ENCODE results near the gene GLIS1. TPM values are rescaled to one million over a fixed set of nuclear protein-coding genes. Genes with fewer than 3 reads are reported as not detected.

Gene GLIS1
- total and polyA plus RNA-seq, 4 donors: 0.50 to 3.8 (median 1.4) TPM

GRCh38 chr1:53637511-53638359 is 101.2 kb downstream of the GLIS1 start:
- Histone ChIP-seq H3K27ac (ENCODE audit: low read depth, low read length) (no peak overlapping the region), H3K36me3 (ENCODE audit: control insufficient read depth, insufficient read depth, low read length) (peaks cover 2% of the 10 kb centered on the region), H3K27me3 (ENCODE audit: control insufficient read depth, insufficient read depth, low read length) (no peaks in the 10 kb centered on the region), H3K9me3 (ENCODE audit: control insufficient read depth, insufficient read depth, low read length) (no peaks in the 10 kb centered on the region), H3K4me1 (ENCODE audit: control insufficient read depth, insufficient read depth, low read length) (peaks cover 4% of the 10 kb centered on the region), H3K4me3 (ENCODE audit: low read depth, low read length) (no peak overlapping the region)
- no peak for DNase-seq (ENCODE audit: low read depth in 4 of 6, low spot score in 6 of 6)
- 82% methylated on average over 13 of the region's 14 CpGs for WGBS (ENCODE audit: insufficient coverage)

DNA sequence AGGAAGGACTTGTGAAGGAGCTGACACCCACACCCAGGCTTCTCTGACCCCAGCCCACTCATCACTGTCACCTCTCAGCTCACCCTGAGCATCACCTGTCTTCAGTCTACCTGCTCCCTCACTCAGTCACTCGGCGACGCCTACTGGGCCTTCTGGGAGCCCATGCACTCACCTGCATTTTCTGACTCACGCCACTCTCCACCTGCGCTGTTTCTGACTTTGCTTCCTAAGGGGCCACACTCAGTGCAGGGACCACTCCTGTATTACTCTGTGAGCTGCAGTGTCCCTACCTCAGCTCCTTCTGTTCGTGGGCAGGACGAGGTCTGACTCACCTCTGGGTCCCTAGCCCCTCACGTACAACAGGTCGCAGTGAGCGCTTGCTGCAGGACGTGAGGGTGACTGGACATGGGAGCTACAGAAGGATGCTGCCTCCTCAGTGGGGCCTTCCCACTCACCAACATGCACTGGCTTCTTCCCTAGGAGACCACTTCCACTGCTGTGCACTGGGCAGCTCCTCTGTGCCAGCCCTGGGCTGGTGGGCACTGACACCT is 102.3 kb downstream of the GLIS1 start:
- DNase-seq (ENCODE audit: low read depth in 4 of 6, low spot score in 6 of 6): no peak
- peaks cover 4% of the 10 kb centered on the region for H3K4me1 ChIP-seq (ENCODE audit: control insufficient read depth, insufficient read depth, low read length)

DNA sequence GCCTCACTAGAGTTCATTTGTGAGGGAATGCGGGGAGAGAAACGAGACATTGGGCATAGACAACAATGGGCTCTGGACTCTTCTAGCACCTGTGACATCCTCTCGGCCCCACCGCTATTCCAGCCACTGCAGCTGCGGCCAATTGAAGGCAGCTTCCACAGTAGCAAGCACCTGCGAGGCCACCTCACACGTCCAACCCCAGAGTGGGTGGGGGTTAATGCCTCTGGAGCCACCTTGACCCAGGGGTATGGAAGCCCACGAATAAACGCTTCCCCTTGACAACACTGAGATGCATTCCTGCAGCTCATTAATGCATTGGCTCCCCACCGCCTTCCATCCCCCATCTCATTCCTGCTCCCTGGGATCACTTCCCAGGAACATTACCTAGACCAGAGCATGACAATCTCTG is 104.4 kb downstream of the GLIS1 start:
- 69% methylated on average over 7 of the region's 10 CpGs for WGBS (ENCODE audit: insufficient coverage)

More for the DNA sequence above, 102.3 kb downstream of the GLIS1 start:
- Histone ChIP-seq H3K9me3 (ENCODE audit: control insufficient read depth, insufficient read depth, low read length) (no peaks in the 10 kb centered on the region), H3K27me3 (ENCODE audit: control insufficient read depth, insufficient read depth, low read length) (no peaks in the 10 kb centered on the region), H3K27ac (ENCODE audit: low read depth, low read length) (no peak overlapping the region), H3K36me3 (ENCODE audit: control insufficient read depth, insufficient read depth, low read length) (peaks cover 2% of the 10 kb centered on the region), H3K4me3 (ENCODE audit: low read depth, low read length) (no peak overlapping the region)
- WGBS (ENCODE audit: insufficient coverage): 86% methylated on average over 11 of the region's 11 CpGs

DNA sequence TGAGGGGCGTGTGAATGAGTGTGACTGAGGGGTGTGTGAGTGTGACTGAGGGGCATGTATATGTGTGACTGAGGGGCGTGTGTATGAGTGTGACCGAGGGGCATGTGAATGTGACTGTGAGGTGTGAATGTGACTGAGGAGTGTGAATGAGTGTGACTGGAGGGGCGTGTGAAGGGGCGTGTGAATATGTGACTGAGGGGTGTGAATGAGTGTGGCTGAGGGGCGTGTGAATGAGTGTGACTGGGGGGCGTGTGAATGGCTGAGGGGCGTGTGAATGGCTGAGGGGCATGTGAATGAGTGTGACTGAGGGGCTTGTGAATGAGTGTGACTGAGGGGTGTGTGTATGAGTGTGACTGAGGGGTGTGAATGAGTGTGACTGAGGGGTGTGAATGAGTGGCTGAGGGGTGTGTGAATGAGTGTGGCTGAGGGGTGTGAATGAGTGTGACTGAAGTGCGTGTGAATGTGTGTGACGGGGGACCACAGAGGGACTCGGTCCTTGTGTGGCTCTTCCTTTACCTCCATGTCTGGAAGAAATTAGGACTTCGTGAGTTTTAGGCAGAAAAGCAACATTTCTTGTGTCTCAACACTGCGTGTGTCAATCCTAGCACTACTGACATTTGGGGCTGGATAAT is 105.8 kb downstream of the GLIS1 start:
- Histone ChIP-seq H3K27ac (ENCODE audit: low read depth, low read length) (no peak overlapping the region), H3K9me3 (ENCODE audit: control insufficient read depth, insufficient read depth, low read length) (no peaks in the 10 kb centered on the region), H3K4me3 (ENCODE audit: low read depth, low read length) (no peak overlapping the region), H3K36me3 (ENCODE audit: control insufficient read depth, insufficient read depth, low read length) (no peaks in the 10 kb centered on the region), H3K4me1 (ENCODE audit: control insufficient read depth, insufficient read depth, low read length) (peaks cover 2% of the 10 kb centered on the region), H3K27me3 (ENCODE audit: control insufficient read depth, insufficient read depth, low read length) (no peaks in the 10 kb centered on the region)
- DNase-seq (ENCODE audit: low read depth in 4 of 6, low spot score in 6 of 6): no peak
- 92% methylated on average over 11 of the region's 13 CpGs for WGBS (ENCODE audit: insufficient coverage)

More for the DNA sequence above, 104.4 kb downstream of the GLIS1 start:
- H3K27me3 ChIP-seq (ENCODE audit: control insufficient read depth, insufficient read depth, low read length): no peaks in the 10 kb centered on the region
- H3K36me3 ChIP-seq (ENCODE audit: control insufficient read depth, insufficient read depth, low read length): peaks cover 2% of the 10 kb centered on the region
- peaks cover 4% of the 10 kb centered on the region for H3K4me1 ChIP-seq (ENCODE audit: control insufficient read depth, insufficient read depth, low read length)
- no peaks in the 10 kb centered on the region for H3K9me3 ChIP-seq (ENCODE audit: control insufficient read depth, insufficient read depth, low read length)
- H3K27ac ChIP-seq (ENCODE audit: low read depth, low read length): no peak overlapping the region
- DNase-seq (ENCODE audit: low read depth in 4 of 6, low spot score in 6 of 6): no peak
- no peak overlapping the region for H3K4me3 ChIP-seq (ENCODE audit: low read depth, low read length)

DNA sequence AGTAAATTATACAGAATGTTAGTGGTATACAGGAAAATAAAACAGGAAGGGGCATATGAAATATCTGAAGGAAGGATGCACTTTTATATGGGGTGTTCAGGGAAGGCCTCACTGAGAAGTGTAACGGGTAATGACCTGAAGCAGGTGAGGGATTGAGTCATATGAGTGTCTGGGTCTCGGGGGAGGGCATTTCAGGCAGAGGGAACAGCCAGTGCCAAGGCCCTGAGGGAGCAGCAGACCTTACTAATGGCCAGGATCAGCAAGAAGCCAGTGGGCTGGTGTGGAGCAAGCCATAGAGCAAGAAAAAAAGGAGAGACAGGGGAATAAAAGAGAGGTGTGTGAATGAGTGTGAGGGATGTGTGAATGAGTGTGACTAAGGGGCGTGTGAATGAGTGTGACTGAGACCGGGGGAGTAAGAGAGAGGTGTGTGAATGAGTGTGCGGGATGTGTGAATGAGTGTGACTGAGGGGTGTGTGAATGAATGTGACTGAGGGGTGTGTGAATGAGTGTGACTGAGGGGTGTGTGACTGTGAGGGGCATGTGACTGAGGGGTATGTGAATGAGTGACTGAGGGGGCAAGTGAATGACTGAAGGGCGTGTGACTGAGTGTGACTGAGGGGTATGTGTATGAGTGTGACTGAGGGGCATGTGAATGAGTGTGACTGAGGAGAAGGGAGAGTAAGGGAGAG is 107.2 kb downstream of the GLIS1 start:
- H3K4me3 ChIP-seq (ENCODE audit: low read depth, low read length): no peak overlapping the region
- 90% methylated on average over 6 of the region's 6 CpGs for WGBS (ENCODE audit: insufficient coverage)
- no peaks in the 10 kb centered on the region for H3K9me3 ChIP-seq (ENCODE audit: control insufficient read depth, insufficient read depth, low read length)
- peaks cover 2% of the 10 kb centered on the region for H3K4me1 ChIP-seq (ENCODE audit: control insufficient read depth, insufficient read depth, low read length)
- no peaks in the 10 kb centered on the region for H3K36me3 ChIP-seq (ENCODE audit: control insufficient read depth, insufficient read depth, low read length)
- DNase-seq (ENCODE audit: low read depth in 4 of 6, low spot score in 6 of 6): no peak
- H3K27ac ChIP-seq (ENCODE audit: low read depth, low read length): no peak overlapping the region
- no peaks in the 10 kb centered on the region for H3K27me3 ChIP-seq (ENCODE audit: control insufficient read depth, insufficient read depth, low read length)

GRCh38 chr1:53629101-53629691 is 109.8 kb downstream of the GLIS1 start:
- 83% methylated on average over 7 of the region's 7 CpGs for WGBS (ENCODE audit: insufficient coverage)
- Histone ChIP-seq H3K36me3 (ENCODE audit: control insufficient read depth, insufficient read depth, low read length) (no peaks in the 10 kb centered on the region), H3K4me3 (ENCODE audit: low read depth, low read length) (no peak overlapping the region), H3K27ac (ENCODE audit: low read depth, low read length) (no peak overlapping the region), H3K27me3 (ENCODE audit: control insufficient read depth, insufficient read depth, low read length) (no peaks in the 10 kb centered on the region), H3K9me3 (ENCODE audit: control insufficient read depth, insufficient read depth, low read length) (no peaks in the 10 kb centered on the region), H3K4me1 (ENCODE audit: control insufficient read depth, insufficient read depth, low read length) (peaks cover 8% of the 10 kb centered on the region)
- no peak for DNase-seq (ENCODE audit: low read depth in 4 of 6, low spot score in 6 of 6)

GRCh38 chr1:53628286-53628955 is 110.5 kb downstream of the GLIS1 start:
- H3K27me3 ChIP-seq (ENCODE audit: control insufficient read depth, insufficient read depth, low read length): no peaks in the 10 kb centered on the region
- H3K4me1 ChIP-seq (ENCODE audit: control insufficient read depth, insufficient read depth, low read length): peaks cover 8% of the 10 kb centered on the region
- no peaks in the 10 kb centered on the region for H3K9me3 ChIP-seq (ENCODE audit: control insufficient read depth, insufficient read depth, low read length)
- WGBS (ENCODE audit: insufficient coverage): 96% methylated on average over 9 of the region's 14 CpGs
- H3K4me3 ChIP-seq (ENCODE audit: low read depth, low read length): no peak overlapping the region
- no peaks in the 10 kb centered on the region for H3K36me3 ChIP-seq (ENCODE audit: control insufficient read depth, insufficient read depth, low read length)
- H3K27ac ChIP-seq (ENCODE audit: low read depth, low read length): no peak overlapping the region
- DNase-seq (ENCODE audit: low read depth in 4 of 6, low spot score in 6 of 6): no peak

- Histone ChIP-seq H3K9me3 (ENCODE audit: control insufficient read depth, insufficient read depth, low read length) (no peaks in the 10 kb centered on the region), H3K27me3 (ENCODE audit: control insufficient read depth, insufficient read depth, low read length) (no peaks in the 10 kb centered on the region), H3K4me1 (ENCODE audit: control insufficient read depth, insufficient read depth, low read length) (peaks cover 8% of the 10 kb centered on the region), H3K4me3 (ENCODE audit: low read depth, low read length) (no peak overlapping the region), H3K27ac (ENCODE audit: low read depth, low read length) (no peak overlapping the region), H3K36me3 (ENCODE audit: control insufficient read depth, insufficient read depth, low read length) (no peaks in the 10 kb centered on the region)
- 86% methylated on average over 1 of the region's 1 CpG for WGBS (ENCODE audit: insufficient coverage)
- DNase-seq (ENCODE audit: low read depth in 4 of 6, low spot score in 6 of 6): no peak
Measured at GRCh38 chr1:53627666-53628065, 111.3 kb downstream of the GLIS1 start.

DNA sequence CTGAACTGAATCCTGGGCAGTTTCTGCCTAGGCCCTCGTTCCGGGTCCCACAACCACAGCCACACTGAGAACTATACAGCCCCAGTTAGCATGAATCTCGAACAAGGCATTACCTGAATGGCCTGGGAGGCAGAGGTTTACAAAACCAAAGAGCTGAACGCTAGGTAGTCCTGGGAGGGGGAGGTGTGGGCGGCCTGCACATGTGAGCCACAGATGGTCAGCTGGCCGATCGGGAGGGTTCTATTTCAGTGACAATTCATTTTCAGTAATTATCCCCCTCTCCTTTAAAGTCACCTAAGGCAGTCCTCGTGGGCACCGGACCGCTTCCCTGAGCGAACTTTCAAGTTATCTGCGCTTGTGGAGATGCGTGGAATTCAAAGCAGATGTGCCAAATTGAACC is 111.9 kb downstream of the GLIS1 start:
- DNase-seq (ENCODE audit: low read depth in 4 of 6, low spot score in 6 of 6): peak in 1 of 6 donors; percentile 27
- H3K9me3 ChIP-seq (ENCODE audit: control insufficient read depth, insufficient read depth, low read length): no peaks in the 10 kb centered on the region
- WGBS (ENCODE audit: insufficient coverage): 55% methylated on average over 8 of the region's 13 CpGs

More for the DNA sequence above, 111.9 kb downstream of the GLIS1 start:
- Histone ChIP-seq H3K4me3 (ENCODE audit: low read depth, low read length) (no peak overlapping the region), H3K27me3 (ENCODE audit: control insufficient read depth, insufficient read depth, low read length) (no peaks in the 10 kb centered on the region), H3K36me3 (ENCODE audit: control insufficient read depth, insufficient read depth, low read length) (no peaks in the 10 kb centered on the region), H3K27ac (ENCODE audit: low read depth, low read length) (no peak overlapping the region), H3K4me1 (ENCODE audit: control insufficient read depth, insufficient read depth, low read length) (peaks cover 8% of the 10 kb centered on the region)
